Measurements from ENCODE around the gene FOSL1.

The FOSL1 gene

GRCh38 chr11:65865550-65866172 is 34.5 kb downstream of the FOSL1 start:
- Mint-ChIP-seq H3K36me3 (peaks cover 39% of the 10 kb centered on the region), H3K9me3 (no peaks in the 10 kb centered on the region), H3K27ac (no peak overlapping the region), H3K4me1 (peaks cover 38% of the 10 kb centered on the region), H3K27me3 (peaks cover 9% of the 10 kb centered on the region), H3K4me3 (no peak overlapping the region)
- no peak for DNase-seq
- CTCF ChIA-PET, result interaction anchor here (1.4 to 1.7 kb wide), 2 partner anchors 19 to 22 kb away, joined by 3 to 7 read pairs; partner anchors contain the start of gene FIBP

- Mint-ChIP-seq H3K27ac (no peak overlapping the region), H3K27me3 (peaks cover 1% of the 10 kb centered on the region), H3K36me3 (peaks cover 41% of the 10 kb centered on the region), H3K4me1 (peaks cover 34% of the 10 kb centered on the region), H3K4me3 (no peak overlapping the region), H3K9me3 (no peaks in the 10 kb centered on the region)
- no peak for DNase-seq
- CTCF ChIA-PET, result interaction anchor here (1.7 kb wide), 1 partner anchor 19 kb away, joined by 7 read pairs; no protein-coding TSS in a partner anchor
Observed at GRCh38 chr11:65864706-65865471, 35.3 kb downstream of the FOSL1 start.

- Mint-ChIP-seq H3K27me3 (no peaks in the 10 kb centered on the region), H3K9me3 (no peaks in the 10 kb centered on the region), H3K4me3 (no peak overlapping the region), H3K36me3 (peaks cover 41% of the 10 kb centered on the region), H3K4me1 (peaks cover 32% of the 10 kb centered on the region), H3K27ac (no peak overlapping the region)
- DNase-seq, result no peak
- CTCF ChIA-PET, result interaction anchor here (1.7 kb wide), 1 partner anchor 20 kb away, joined by 7 read pairs; no protein-coding TSS in a partner anchor
Observed at GRCh38 chr11:65863889-65864705, 36.1 kb downstream of the FOSL1 start.

DNA sequence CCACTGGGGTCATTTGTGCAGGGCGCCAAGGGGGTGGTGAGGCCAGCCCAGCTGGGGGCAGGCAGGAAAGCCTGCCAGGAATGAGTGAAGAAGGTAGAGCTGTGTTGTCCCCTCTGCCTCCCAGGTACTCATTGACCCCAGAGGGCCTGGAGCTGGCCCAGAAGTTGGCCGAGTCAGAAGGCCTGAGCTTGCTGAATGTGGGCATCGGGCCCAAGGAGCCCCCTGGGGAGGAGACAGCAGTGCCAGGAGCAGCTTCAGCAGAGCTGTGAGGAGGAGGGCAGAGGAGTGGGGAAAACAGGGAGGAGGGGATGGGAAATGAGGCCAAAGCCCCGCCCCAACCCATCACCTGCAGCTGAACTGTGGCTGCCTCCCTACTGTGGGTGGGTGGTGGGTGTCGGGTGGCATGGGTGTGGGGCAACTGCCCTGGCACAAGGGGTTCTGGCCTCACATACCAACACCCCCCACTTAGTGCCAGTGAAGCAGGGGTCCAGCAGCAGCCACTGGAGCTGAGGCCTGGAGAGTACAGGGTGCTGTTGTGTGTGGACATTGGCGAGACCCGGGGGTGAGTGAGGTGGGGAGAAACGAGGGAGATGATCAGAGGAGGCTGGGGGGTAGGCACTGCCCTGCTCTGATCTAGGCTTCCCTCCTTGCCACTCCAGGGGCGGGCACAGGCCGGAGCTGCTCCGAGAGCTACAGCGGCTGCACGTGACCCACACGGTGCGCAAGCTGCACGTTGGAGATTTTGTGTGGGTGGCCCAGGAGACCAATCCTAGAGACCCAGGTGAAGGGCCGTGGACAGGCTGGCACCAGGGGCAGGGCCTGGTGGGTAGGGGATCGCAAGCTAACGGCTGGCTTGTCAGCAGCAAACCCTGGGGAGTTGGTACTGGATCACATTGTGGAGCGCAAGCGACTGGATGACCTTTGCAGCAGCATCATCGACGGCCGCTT is 37.0 kb downstream of the FOSL1 start:
- Mint-ChIP-seq H3K9me3 (no peaks in the 10 kb centered on the region), H3K27me3 (no peaks in the 10 kb centered on the region), H3K36me3 (peaks cover 40% of the 10 kb centered on the region), H3K4me3 (peak overlapping the region; percentile 94), H3K27ac (no peak overlapping the region), H3K4me1 (peaks cover 37% of the 10 kb centered on the region)
- DNase-seq, result no peak
- CTCF ChIA-PET, result interaction anchor here (1.1 to 1.3 kb wide), 2 partner anchors 21 to 25 kb away, joined by 3 read pairs; partner anchors contain the start of gene FIBP

DNA sequence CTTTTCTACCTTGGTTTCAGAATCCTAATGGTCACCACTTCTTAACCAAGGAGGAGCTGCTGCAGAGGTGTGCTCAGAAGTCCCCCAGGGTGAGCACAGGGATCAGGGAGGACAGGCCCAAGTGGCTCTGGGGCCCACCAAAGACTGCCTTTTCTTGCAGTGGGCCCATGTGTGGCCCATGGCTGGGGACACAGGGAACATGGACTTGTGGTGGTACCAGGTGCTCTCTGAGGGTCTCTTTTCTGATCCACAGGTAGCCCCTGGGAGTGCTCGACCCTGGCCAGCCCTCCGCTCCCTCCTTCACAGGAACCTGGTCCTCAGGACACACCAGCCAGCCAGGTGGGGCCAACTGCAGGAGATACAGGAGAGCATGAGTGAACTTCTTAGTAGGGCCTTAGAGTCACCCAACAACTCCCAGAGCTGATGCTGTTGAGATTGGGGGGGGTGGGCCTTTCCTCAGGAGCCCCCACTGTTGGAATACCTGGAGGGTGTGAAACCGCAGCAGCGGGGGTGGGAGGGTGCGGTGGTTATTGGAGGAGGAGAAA is 37.9 kb downstream of the FOSL1 start:
- Mint-ChIP-seq H3K27ac (peak overlapping the region; percentile 33), H3K4me3 (peak overlapping the region; percentile 94)

GRCh38 chr11:65861533-65862183 is 38.5 kb downstream of the FOSL1 start:
- CTCF ChIA-PET, result interaction anchor here (0.6 to 5.6 kb wide), 4 partner anchors 9 to 127 kb away, joined by 3 to 107 read pairs (median 21); partner anchors contain the start of genes CCDC85B, EFEMP2 and FIBP
- DNase-seq, result no peak
- Mint-ChIP-seq H3K27me3 (no peaks in the 10 kb centered on the region), H3K4me3 (peak overlapping the region; percentile 94), H3K27ac (peak overlapping the region; percentile 99), H3K9me3 (no peaks in the 10 kb centered on the region), H3K4me1 (peaks cover 38% of the 10 kb centered on the region), H3K36me3 (peaks cover 35% of the 10 kb centered on the region)

More for the DNA sequence above, 37.9 kb downstream of the FOSL1 start:
- no peak for DNase-seq
- Mint-ChIP-seq H3K36me3 (peaks cover 36% of the 10 kb centered on the region), H3K9me3 (no peaks in the 10 kb centered on the region), H3K4me1 (peaks cover 38% of the 10 kb centered on the region), H3K27me3 (no peaks in the 10 kb centered on the region)
- CTCF ChIA-PET, result interaction anchor here (1.1 to 5.6 kb wide), 3 partner anchors 22 to 26 kb away, joined by 3 to 107 read pairs (median 3); partner anchors contain the start of genes CCDC85B and FIBP

- Mint-ChIP-seq H3K36me3 (peaks cover 38% of the 10 kb centered on the region), H3K4me1 (peaks cover 43% of the 10 kb centered on the region)
- CTCF ChIA-PET, result interaction anchor here (0.6 to 5.6 kb wide), 4 partner anchors 9 to 127 kb away, joined by 3 to 107 read pairs (median 21); partner anchors contain the start of genes CCDC85B, EFEMP2 and FIBP
Observed at GRCh38 chr11:65861165-65861505, 39.1 kb downstream of the FOSL1 start.

DNA sequence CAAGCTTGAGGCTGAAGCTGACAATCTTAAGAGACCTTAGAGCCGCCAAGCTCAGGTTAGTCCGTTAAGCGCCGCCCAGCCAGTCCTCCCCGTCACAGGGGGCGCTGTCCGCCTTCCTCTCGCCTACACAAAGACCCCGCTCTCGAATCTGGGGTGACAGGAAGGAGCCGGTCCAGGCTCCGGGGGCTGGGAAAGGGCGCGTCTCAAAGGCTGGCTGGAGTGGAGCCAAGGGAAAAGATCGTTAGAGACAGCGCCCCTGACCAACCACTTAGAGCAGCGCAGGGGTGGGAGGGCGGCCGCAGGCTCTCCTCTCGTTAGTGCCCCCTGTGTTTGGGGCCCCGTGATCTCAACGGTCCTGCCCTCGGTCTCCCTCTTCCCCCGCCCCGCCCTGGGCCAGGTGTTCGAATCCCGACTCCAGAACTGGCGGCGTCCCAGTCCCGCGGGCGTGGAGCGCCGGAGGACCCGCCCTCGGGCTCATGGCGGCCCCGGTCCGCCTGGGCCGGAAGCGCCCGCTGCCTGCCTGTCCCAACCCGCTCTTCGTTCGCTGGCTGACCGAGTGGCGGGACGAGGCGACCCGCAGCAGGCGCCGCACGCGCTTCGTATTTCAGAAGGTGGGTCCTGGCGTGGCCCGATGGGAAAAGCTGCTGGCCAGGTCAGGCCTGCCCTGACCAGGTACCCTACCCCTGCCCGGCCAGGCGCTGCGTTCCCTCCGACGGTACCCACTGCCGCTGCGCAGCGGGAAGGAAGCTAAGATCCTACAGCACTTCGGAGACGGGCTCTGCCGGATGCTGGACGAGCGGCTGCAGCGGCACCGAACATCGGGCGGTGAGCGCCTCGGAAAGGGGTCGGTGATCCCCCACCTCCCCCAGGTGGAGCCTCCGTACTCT is 39.7 kb downstream of the FOSL1 start, which contains the start of gene MUS81:
Gene MUS81, plus strand, starts transcription at position 156 of the 887 bp plus-strand sequence. Its CDS starts 321 bp downstream, at position 477.
- H3K4me3 Mint-ChIP-seq, result peak within 1 kb of the TSS; percentile 94
- H3K36me3 Mint-ChIP-seq, result peaks cover 44% of the 10 kb centered on the region
- peak within 1 kb of the TSS; percentile 99 for H3K27ac Mint-ChIP-seq
- peak; percentile 97 for DNase-seq
- H3K4me1 Mint-ChIP-seq, result peaks cover 49% of the 10 kb centered on the region
- H3K9me3 Mint-ChIP-seq, result no peaks in the 10 kb centered on the region
- no peaks in the 10 kb centered on the region for H3K27me3 Mint-ChIP-seq
- CTCF ChIA-PET, result interaction anchor here (0.6 to 5.6 kb wide), 15 partner anchors 9 to 1413 kb away, joined by 3 to 107 read pairs (median 4); partner anchors contain the start of genes BANF1, CCDC85B, EFEMP2 and EIF1AD

More at GRCh38 chr11:65861165-65861505, 39.1 kb downstream of the FOSL1 start:
- peak overlapping the region; percentile 99 for H3K27ac Mint-ChIP-seq
- peak; percentile 16 for DNase-seq
- H3K27me3 Mint-ChIP-seq, result no peaks in the 10 kb centered on the region
- peak overlapping the region; percentile 94 for H3K4me3 Mint-ChIP-seq
- no peaks in the 10 kb centered on the region for H3K9me3 Mint-ChIP-seq

- no peaks in the 10 kb centered on the region for H3K27me3 Mint-ChIP-seq
- CTCF ChIA-PET, result interaction anchor here (0.6 to 5.6 kb wide), 16 partner anchors 8 to 1413 kb away, joined by 3 to 107 read pairs (median 4); partner anchors contain the start of genes BANF1, CCDC85B, EFEMP2 and EIF1AD
- peak overlapping the region; percentile 94 for H3K4me3 Mint-ChIP-seq
- peak overlapping the region; percentile 99 for H3K27ac Mint-ChIP-seq
- peaks cover 52% of the 10 kb centered on the region for H3K4me1 Mint-ChIP-seq
- DNase-seq, result no peak
- H3K9me3 Mint-ChIP-seq, result no peaks in the 10 kb centered on the region
- peaks cover 43% of the 10 kb centered on the region for H3K36me3 Mint-ChIP-seq
Observed at GRCh38 chr11:65859812-65860277, 40.3 kb downstream of the FOSL1 start.

DNA sequence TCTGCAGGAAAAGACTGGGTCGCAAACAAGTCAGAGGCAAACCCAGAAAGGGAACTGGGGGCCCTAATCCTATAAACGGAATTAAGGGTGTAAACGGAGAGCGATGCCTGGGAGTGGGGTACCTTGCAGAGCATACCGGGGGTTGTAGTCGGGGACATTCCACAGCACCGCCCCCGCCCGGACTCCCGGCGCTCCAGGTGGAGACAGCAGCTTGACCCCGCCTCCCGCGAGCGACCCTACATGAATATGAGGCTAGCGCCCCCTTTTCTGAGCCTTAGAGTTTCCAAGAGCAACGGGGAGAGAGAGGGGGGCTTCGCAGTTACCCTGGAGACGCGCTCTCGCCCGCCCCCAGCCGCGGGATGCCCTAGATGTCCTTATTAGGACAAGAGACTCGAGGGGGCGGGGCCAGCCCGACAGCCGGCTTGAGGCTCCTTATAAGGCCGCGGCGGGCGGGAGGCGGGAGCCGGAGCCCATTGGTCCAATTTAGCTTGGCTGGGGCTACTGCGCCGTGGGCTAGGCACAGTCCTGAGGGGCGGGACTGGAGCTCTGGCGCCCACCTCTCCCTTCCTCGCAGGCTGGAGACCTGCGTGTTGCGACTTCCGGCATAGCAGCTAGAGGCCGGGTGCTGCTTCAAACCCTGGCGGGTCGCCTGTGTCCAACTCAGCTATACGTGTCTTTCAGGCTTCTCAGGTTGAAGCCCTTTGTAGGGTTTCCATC is 40.9 kb downstream of the FOSL1 start:
- CTCF ChIA-PET, result interaction anchor here (0.7 to 5.6 kb wide), 17 partner anchors 8 to 1414 kb away, joined by 3 to 107 read pairs (median 4); partner anchors contain the start of genes BANF1, CCDC85B, EFEMP2 and EIF1AD
- Mint-ChIP-seq H3K27ac (peak overlapping the region; percentile 99), H3K9me3 (no peaks in the 10 kb centered on the region), H3K27me3 (no peaks in the 10 kb centered on the region), H3K4me1 (peaks cover 58% of the 10 kb centered on the region), H3K4me3 (peak overlapping the region; percentile 94), H3K36me3 (peaks cover 46% of the 10 kb centered on the region)
- peak; percentile 100 for DNase-seq

Data from activated naive CD4-positive, alpha-beta T cell treated with anti-CD3 and anti-CD28 coated beads, Interleukin-2, amount 10 ng/mL, durations not matched to agents 7 days and 5 days (primary cell).